Fibroblast of lung (primary cell): Measurements from ENCODE around the gene CACNA1H. TPM values are rescaled to one million over a fixed set of nuclear protein-coding genes. Genes with fewer than 3 reads are reported as not detected.

Experiments used
- DNase-seq, 2 donors: peaks; one replicate each; pipeline versions ENCODE4 v3.0.0 to v3.0.0-alpha.2; 2010; ENCODE audit warnings: low read depth in 2 of 2
- H2AFZ ChIP-seq: 2 replicates; pipeline ENCODE4 v1.5.1; 2012; ENCODE audit warnings: low read length, control low read depth, inconsistent platforms
- H3K27ac ChIP-seq: 2 replicates; pipeline ENCODE4 v1.5.1; 2011; ENCODE audit warnings: low read length, control low read depth; ENCODE audit not compliant: insufficient read depth
- H3K27me3 ChIP-seq: 2 replicates; pipeline ENCODE4 v1.5.1; 2011; ENCODE audit warnings: mild to moderate bottlenecking, low read length; ENCODE audit not compliant: control insufficient read depth, insufficient read depth
- H3K36me3 ChIP-seq: 2 replicates; pipeline ENCODE4 v1.5.1; 2011; ENCODE audit warnings: low read length; ENCODE audit not compliant: control insufficient read depth, insufficient read depth
- H3K4me1 ChIP-seq: 2 replicates; pipeline ENCODE4 v1.5.1; 2011; ENCODE audit warnings: low read length; ENCODE audit not compliant: control insufficient read depth, insufficient read depth; ENCODE audit errors: extremely low read depth
- H3K4me2 ChIP-seq: 2 replicates; pipeline ENCODE4 v1.5.1; 2011; ENCODE audit warnings: low read length, control low read depth; ENCODE audit not compliant: insufficient read depth; ENCODE audit errors: extremely low read depth
- H3K4me3 ChIP-seq, 4 experiments: fragments of 200-600 bp in 1 of 4; sonication (generic) in 1 of 4; replicated peaks in 1 of 4; 2 replicates each; pipeline ENCODE4 v1.5.1; 2011 to 2016; ENCODE audit warnings: low read length in 4 of 4, low read depth in 3 of 4, mild to moderate bottlenecking in 3 of 4, control low read depth in 2 of 4, inconsistent platforms in 1 of 4, mixed read lengths in 1 of 4; ENCODE audit not compliant: insufficient read depth in 1 of 4; ENCODE audit errors: control extremely low read depth in 1 of 4
- H3K79me2 ChIP-seq: 2 replicates; pipeline ENCODE4 v1.5.1; 2012; ENCODE audit warnings: mild to moderate bottlenecking, low read length, inconsistent platforms; ENCODE audit not compliant: control insufficient read depth, insufficient read depth
- H3K9ac ChIP-seq: 2 replicates; pipeline ENCODE4 v1.5.1; 2011; ENCODE audit warnings: mild to moderate bottlenecking, low read length, control low read depth; ENCODE audit not compliant: insufficient read depth
- H3K9me3 ChIP-seq: 2 replicates; pipeline ENCODE4 v1.5.1; 2012; ENCODE audit warnings: low read depth, low read length; ENCODE audit not compliant: control insufficient read depth, insufficient read depth
- H4K20me1 ChIP-seq: 2 replicates; pipeline ENCODE4 v1.5.1; 2011; ENCODE audit warnings: low read length; ENCODE audit not compliant: control insufficient read depth, insufficient read depth; ENCODE audit errors: extremely low read depth
- CTCF ChIP-seq, 2 donors: IDR thresholded peaks in 1 of 2; conservative IDR thresholded peaks in 1 of 2; 1 replicate in 1 of 2; 2 replicates in 1 of 2; pipeline ENCODE4 v1.5.1; 2011 to 2012; ENCODE audit warnings: low read length in 2 of 2, control low read depth in 1 of 2, inconsistent platforms in 1 of 2, low read depth in 1 of 2, mild to moderate bottlenecking in 1 of 2
- EZH2 ChIP-seq: IDR thresholded peaks from 2 replicates; pipeline ENCODE4 v1.5.1; 2012; ENCODE audit warnings: low read length, control low read depth, mild to moderate bottlenecking; ENCODE audit errors: missing control alignments
- polyA plus RNA-seq, 2 donors: library from polyadenylated mRNA; depleted of rRNA in 1 of 2; stranded (reverse) in 1 of 2; unstranded in 1 of 2; fragments of >200 nt; gene quantifications; 2 replicates each; pipeline ENCODE4 v1.2.1, GENCODE V29; 2011 to 2012; ENCODE audit warnings: missing spikeins in 1 of 2
- total RNA-seq: library from RNA; depleted of rRNA; stranded (reverse); fragments of >200 nt; gene quantifications from 2 replicates; pipeline ENCODE4 v1.2.1, GENCODE V29; 2014

The CACNA1H gene
- total and polyA plus RNA-seq, 2 donors (not counting 1 experiment from before 2014, with no cell fraction given), result 1.2 to 10.5 TPM

DNA sequence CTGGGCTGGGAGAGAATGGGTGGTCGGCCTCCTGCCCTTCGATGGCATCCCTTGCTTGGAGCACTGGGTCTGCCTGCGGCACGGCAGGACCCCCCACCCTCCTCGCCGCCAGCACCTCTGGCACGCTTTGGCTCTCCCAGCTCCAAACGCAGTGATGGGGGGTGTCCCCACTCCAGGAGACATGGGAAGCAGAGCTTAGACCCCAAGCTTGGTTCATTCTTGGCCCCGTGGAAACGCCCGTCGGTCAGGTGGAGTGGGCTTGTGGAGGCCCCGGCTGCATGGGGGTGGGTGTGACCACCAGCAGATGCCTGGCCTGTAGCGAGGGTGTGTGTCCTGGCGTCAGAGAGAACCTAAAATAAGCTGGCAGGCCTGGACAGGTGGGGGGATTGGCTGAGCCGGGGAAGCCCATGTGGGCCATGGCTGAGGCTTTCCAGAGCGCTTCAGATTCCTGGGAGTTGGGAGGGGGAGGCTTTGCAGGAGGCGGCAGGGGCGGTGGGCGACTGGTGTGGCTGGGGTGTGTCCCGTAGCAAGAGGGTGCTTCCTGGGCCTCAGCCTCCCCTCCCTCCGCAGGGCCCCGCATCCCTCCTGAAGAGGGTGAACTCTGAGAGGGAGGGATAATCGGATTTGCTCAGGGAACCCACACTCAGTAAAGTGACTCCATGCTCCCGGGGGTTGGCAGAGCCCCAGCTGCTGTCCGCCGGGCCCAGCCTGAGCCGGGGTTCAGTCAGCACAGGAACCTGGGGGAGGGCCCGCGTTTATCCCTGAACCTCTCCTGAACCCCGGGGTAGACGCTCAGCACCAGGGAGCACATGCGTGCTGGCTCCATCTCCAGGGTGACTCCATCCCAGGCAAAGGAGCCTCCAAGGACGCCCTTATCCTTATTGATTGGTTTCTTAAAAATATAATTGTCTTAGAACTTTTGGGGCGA, 3.4 kb downstream of the CACNA1H start:
- Histone ChIP-seq H3K4me2 (no peak overlapping the region), H2AFZ (no peak overlapping the region), H3K27me3 (peaks cover 10% of the 10 kb centered on the region), H3K27ac (no peak overlapping the region), H3K79me2 (no peaks in the 10 kb centered on the region), H3K9ac (no peak overlapping the region), H3K4me3 (no peak overlapping the region), H4K20me1 (no peaks in the 10 kb centered on the region), H3K9me3 (no peaks in the 10 kb centered on the region), H3K36me3 (no peaks in the 10 kb centered on the region), H3K4me1 (peaks cover 4% of the 10 kb centered on the region)
- no peak for DNase-seq
- TF ChIP-seq EZH2 (no peak), CTCF (conservative IDR thresholded peaks at IDR 0.05 in 1 of 2, IDR thresholded peaks at IDR 0.05 in 1 of 2; ENCODE audit: low read depth in 1 of 2, low read length in 2 of 2) (no peak)

DNA sequence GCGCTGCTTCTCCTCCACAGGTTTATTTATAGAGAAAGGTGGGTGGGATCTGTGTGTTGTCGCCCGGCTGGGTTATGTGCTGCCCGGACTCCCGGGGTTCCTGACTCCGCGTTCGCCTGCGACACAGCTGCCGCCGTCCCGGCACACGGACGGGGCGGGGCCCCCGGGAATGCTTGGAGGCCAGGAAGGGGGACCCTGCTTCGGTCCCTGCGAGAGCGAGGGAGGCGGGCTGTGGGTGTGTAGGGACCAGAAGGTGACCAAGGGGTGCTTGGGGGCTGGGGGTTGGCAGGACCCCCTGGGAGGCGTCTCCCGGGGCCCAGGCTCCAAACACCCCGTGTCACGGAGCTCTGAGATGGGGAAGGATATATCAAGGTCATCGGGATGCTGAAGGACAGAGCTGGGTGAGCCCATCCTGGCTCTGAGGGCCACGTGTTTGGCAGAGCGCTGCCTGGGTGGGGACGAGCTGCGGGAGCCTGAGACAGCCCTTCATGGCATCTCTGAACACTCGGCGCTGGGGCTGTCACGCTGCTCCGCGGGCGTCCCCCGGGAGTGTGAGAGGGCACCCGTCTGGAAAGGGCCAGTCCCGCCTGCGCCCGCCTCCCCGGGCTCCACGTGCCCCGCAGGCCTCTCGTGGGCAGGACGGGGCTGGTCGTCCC, 4.2 kb downstream of the CACNA1H start:
- H2AFZ ChIP-seq, result no peak overlapping the region
- H3K36me3 ChIP-seq, result no peaks in the 10 kb centered on the region
- H4K20me1 ChIP-seq, result no peaks in the 10 kb centered on the region
- no peak overlapping the region for H3K4me2 ChIP-seq
- no peak overlapping the region for H3K27ac ChIP-seq
- no peak overlapping the region for H3K9ac ChIP-seq
- no peaks in the 10 kb centered on the region for H3K9me3 ChIP-seq
- no peak overlapping the region for H3K4me3 ChIP-seq
- peaks cover 4% of the 10 kb centered on the region for H3K4me1 ChIP-seq
- no peak for DNase-seq
- peaks cover 12% of the 10 kb centered on the region for H3K27me3 ChIP-seq
- H3K79me2 ChIP-seq, result no peaks in the 10 kb centered on the region
- no peak for TF ChIP-seq EZH2
- no peak for TF ChIP-seq CTCF (conservative IDR thresholded peaks at IDR 0.05 in 1 of 2, IDR thresholded peaks at IDR 0.05 in 1 of 2; ENCODE audit: low read depth in 1 of 2, low read length in 2 of 2)

DNA sequence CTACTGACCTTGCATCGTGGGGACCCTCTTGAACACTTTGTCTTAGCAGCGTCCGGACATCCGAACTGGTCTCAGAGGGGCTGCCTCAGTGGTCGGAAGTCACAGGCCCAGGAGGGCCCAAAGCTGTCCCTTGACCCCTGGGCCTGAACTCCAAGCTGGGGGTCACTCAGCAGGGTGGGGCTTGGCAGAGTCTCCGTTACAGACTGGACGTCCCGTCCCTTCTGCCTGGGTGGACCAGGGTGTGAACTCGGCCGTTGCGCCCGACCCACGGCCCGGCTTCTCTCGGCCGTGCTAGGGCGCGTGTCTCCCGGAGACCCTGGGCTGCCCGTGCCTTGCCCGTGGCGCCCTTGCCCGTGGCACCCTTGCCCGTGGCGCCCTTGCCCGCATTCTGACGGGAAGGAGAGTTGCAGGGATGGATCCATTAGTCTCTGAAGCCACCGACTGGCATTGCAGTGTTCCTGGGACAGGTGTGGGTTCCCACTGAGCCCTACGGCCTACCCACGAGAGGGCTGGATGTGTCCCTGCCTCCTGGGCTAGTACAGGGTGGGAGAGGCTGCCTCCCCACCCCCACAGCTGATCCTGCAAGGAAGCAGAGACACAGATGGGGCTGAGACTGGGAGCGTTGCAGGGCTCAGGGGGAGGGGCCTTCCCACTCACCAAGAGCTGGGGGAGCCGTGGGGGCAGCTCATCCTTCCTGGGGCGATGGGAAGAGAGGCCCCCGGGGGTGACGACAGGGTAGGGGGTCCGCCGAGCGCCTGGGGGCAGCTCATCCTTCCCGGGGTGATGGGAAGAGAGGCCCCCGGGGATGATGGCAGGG, 4.9 kb downstream of the CACNA1H start:
- no peak for DNase-seq
- TF ChIP-seq EZH2, result peak; percentile 37
- no peak for TF ChIP-seq CTCF (conservative IDR thresholded peaks at IDR 0.05 in 1 of 2, IDR thresholded peaks at IDR 0.05 in 1 of 2; ENCODE audit: low read depth in 1 of 2, low read length in 2 of 2)
- H3K4me1 ChIP-seq, result peaks cover 4% of the 10 kb centered on the region
- no peak overlapping the region for H2AFZ ChIP-seq
- H3K9ac ChIP-seq, result no peak overlapping the region
- no peak overlapping the region for H3K4me3 ChIP-seq
- H3K27me3 ChIP-seq, result peaks cover 12% of the 10 kb centered on the region
- H3K4me2 ChIP-seq, result no peak overlapping the region
- no peaks in the 10 kb centered on the region for H3K9me3 ChIP-seq
- no peaks in the 10 kb centered on the region for H3K36me3 ChIP-seq
- H3K79me2 ChIP-seq, result no peaks in the 10 kb centered on the region
- no peaks in the 10 kb centered on the region for H4K20me1 ChIP-seq
- H3K27ac ChIP-seq, result no peak overlapping the region
